CD8-positive, alpha-beta memory T cell (primary cell): ENCODE measurements around the gene PSMC3IP. TPM values are rescaled to one million over a fixed set of nuclear protein-coding genes. Genes with fewer than 3 reads are reported as not detected.
"Not testable (repeated sequence)": the region's sequence is repeated elsewhere in the genome, so short reads cannot be mapped to it uniquely, and the experiment has no call there.

ENCODE experiments used
- CTCF ChIA-PET: fragments of 350-600 bp; sonication (Branson Sonifier 250); formaldehyde crosslinking; loops from one replicate; lab custom pipeline; 2021; ENCODE audit warnings: antibody characterized with exemption; lab: Charles Lee
- POLR2A ChIA-PET: fragments of 350-600 bp; sonication (Branson Sonifier 250); formaldehyde crosslinking; loops from one replicate; lab custom pipeline; 2021; ENCODE audit warnings: antibody characterized with exemption; lab: Charles Lee
- DNase-seq, 5 donors: peaks; one replicate each; pipeline versions ENCODE4 v3.0.0 to v3.0.0-alpha.2; 2020 to 2022; ENCODE audit warnings: mixed read lengths in 1 of 5
- H3K27ac ChIP-seq: one replicate; pipeline ENCODE4 v1.7.0; 2013; ENCODE audit warnings: low read depth, mild to moderate bottlenecking, low read length, moderate library complexity
- H3K27me3 ChIP-seq: 2 replicates; pipeline ENCODE4 v1.7.0; 2013; ENCODE audit warnings: low read length, mild to moderate bottlenecking; ENCODE audit not compliant: insufficient read depth, poor library complexity, severe bottlenecking
- H3K36me3 ChIP-seq: 2 replicates; pipeline ENCODE4 v1.7.0; 2013; ENCODE audit warnings: mild to moderate bottlenecking, low read length, moderate library complexity; ENCODE audit not compliant: insufficient read depth
- H3K4me1 ChIP-seq: 2 replicates; pipeline ENCODE4 v1.7.0; 2013; ENCODE audit warnings: mild to moderate bottlenecking, low read length, moderate library complexity; ENCODE audit not compliant: insufficient read depth
- H3K4me3 ChIP-seq: 2 replicates; pipeline ENCODE4 v1.7.0; 2013; ENCODE audit warnings: mild to moderate bottlenecking, low read length
- H3K9me3 ChIP-seq: 2 replicates; pipeline ENCODE4 v1.7.0; 2013; ENCODE audit warnings: mild to moderate bottlenecking, low read length
- H3K27ac Mint-ChIP-seq, 8 donors: one replicate each; pipeline ENCODE4 v1.8.0; 2020 to 2021; ENCODE audit warnings: mixed read lengths in 8 of 8, mild to moderate bottlenecking in 6 of 8, inconsistent platforms in 3 of 8, moderate library complexity in 3 of 8
- H3K27me3 Mint-ChIP-seq, 2 donors: one replicate each; pipeline ENCODE4 v1.8.0; 2020 to 2021; ENCODE audit warnings: mixed read lengths in 2 of 2, mild to moderate bottlenecking in 1 of 2, moderate library complexity in 1 of 2
- H3K36me3 Mint-ChIP-seq, 3 donors: one replicate each; pipeline ENCODE4 v1.8.0; 2020 to 2021; ENCODE audit warnings: mixed read lengths in 3 of 3, inconsistent platforms in 1 of 3, mild to moderate bottlenecking in 1 of 3
- H3K4me1 Mint-ChIP-seq, 3 donors: one replicate each; pipeline ENCODE4 v1.8.0; 2020 to 2021; ENCODE audit warnings: mixed read lengths in 3 of 3, inconsistent platforms in 1 of 3, mild to moderate bottlenecking in 1 of 3
- H3K4me3 Mint-ChIP-seq, 7 donors: one replicate each; pipeline ENCODE4 v1.8.0; 2020 to 2021; ENCODE audit warnings: mixed read lengths in 7 of 7, mild to moderate bottlenecking in 6 of 7, moderate library complexity in 4 of 7, inconsistent platforms in 2 of 7
- H3K9me3 Mint-ChIP-seq, 5 donors: one replicate each; pipeline ENCODE4 v1.8.0; 2020 to 2022; ENCODE audit warnings: mixed read lengths in 5 of 5, mild to moderate bottlenecking in 3 of 5, moderate library complexity in 2 of 5, inconsistent platforms in 1 of 5
- polyA plus RNA-seq: library from polyadenylated mRNA; unstranded; fragments of 300-500 nt; fragmentation: Illumina TruSeq; gene quantifications from one replicate; pipeline ENCODE4 v1.2.3, GENCODE V29; 2021
- total RNA-seq, 2 experiments: library from RNA; stranded (reverse); gene quantifications; one replicate each; pipeline ENCODE4 v1.2.3, GENCODE V29; 2021

The PSMC3IP gene
- total and polyA plus RNA-seq, 3 experiments from 2014 or later, result 0.83 to 36.2 (median 35.9) TPM

DNA sequence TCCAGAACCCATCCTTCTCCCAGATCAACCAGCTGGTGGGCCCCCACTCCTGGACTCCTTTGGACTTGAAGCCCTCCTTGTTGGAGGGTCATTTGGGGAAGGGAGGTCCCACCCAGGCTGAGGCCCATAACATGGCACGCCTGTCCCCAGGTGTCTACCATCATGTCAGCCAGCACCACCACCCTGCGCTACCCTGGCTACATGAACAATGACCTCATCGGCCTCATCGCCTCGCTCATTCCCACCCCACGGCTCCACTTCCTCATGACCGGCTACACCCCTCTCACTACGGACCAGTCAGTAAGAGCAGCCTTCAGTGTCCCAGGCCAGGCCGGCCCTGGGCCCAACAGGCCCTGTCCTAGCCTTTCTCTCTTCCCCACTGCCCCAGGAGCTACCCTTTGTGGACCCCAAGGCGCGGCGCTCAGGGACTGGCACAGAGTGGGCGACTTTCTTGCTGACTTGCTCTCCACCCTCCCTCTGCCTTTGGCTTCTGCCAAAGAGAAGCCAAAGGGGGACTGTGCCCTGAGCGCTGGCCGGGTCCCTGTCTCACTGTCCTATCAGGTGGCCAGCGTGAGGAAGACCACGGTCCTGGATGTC, 36.3 kb upstream of the PSMC3IP start:
- Histone ChIP-seq H3K4me1 (no peaks in the 10 kb centered on the region), H3K27ac (no peak overlapping the region), H3K36me3 (peaks cover 20% of the 10 kb centered on the region), H3K27me3 (no peaks in the 10 kb centered on the region), H3K4me3 (no peak overlapping the region), H3K9me3 (no peaks in the 10 kb centered on the region)
- Mint-ChIP-seq H3K9me3 (no peaks in the 10 kb centered on the region), H3K27me3 (peaks cover 0 to 3% of the 10 kb centered on the region in 2 donors), H3K4me3 (peak overlapping the region in 1 of 7 donors; percentile 52), H3K27ac (no peak overlapping the region), H3K4me1 (peaks cover 7 to 17% (median 12%) of the 10 kb centered on the region in 3 donors), H3K36me3 (peaks cover 4 to 47% (median 16%) of the 10 kb centered on the region in 3 donors)
- POLR2A ChIA-PET, result no interaction called here
- DNase-seq, result no peak
- CTCF ChIA-PET, result no interaction called here

DNA sequence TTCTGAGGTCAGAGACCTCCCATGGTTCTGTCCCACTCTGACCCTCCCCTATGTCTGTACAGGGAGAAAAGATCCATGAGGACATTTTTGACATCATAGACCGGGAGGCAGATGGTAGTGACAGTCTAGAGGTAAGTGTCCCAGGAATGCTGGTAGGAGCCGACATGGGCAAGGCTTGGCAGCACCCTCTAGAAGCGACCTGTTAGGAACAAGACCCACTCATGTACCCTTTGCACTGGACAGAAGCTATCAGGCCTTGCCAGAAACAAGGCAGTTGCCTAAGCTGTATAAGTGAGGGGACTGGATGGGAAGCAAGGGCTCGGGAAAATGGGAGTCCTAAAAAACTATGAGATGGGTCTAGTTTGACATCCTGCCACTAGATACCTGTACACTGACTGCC, 34.5 kb upstream of the PSMC3IP start:
- no peaks in the 10 kb centered on the region for H3K9me3 ChIP-seq
- no peaks in the 10 kb centered on the region for H3K27me3 ChIP-seq
- DNase-seq, result no peak
- peaks cover 17 to 26% (median 26%) of the 10 kb centered on the region in 3 donors for H3K4me1 Mint-ChIP-seq
- H3K27ac ChIP-seq, result no peak overlapping the region
- H3K27me3 Mint-ChIP-seq, result peaks cover 0 to 3% of the 10 kb centered on the region in 2 donors
- ChIA-PET CTCF (no interaction called here), POLR2A (no interaction called here)
- H3K36me3 Mint-ChIP-seq, result peaks cover 4 to 57% (median 16%) of the 10 kb centered on the region in 3 donors
- H3K9me3 Mint-ChIP-seq, result peaks cover 0 to 1% (median 0%) of the 10 kb centered on the region in 5 donors
- H3K4me3 Mint-ChIP-seq, result peak overlapping the region in 3 of 7 donors; percentile 52 to 60 (median 59)
- no peak overlapping the region for H3K4me3 ChIP-seq
- H3K4me1 ChIP-seq, result peaks cover 13% of the 10 kb centered on the region
- peaks cover 20% of the 10 kb centered on the region for H3K36me3 ChIP-seq
- peak overlapping the region in 3 of 8 donors; percentile 48 to 61 (median 51) for H3K27ac Mint-ChIP-seq

GRCh38 chr17:42609814-42610801, 32.6 kb upstream of the PSMC3IP start:
- H3K4me1 Mint-ChIP-seq, result peaks cover 34 to 46% (median 46%) of the 10 kb centered on the region in 3 donors
- Histone ChIP-seq H3K27ac (peak overlapping the region; percentile 88), H3K4me3 (peak overlapping the region; percentile 93), H3K4me1 (peaks cover 31% of the 10 kb centered on the region), H3K36me3 (peaks cover 14% of the 10 kb centered on the region)
- ChIA-PET POLR2A (interaction anchor here (1.0 to 1.8 kb wide), 6 partner anchors 32 to 751 kb away, joined by 3 to 10 read pairs (median 4); partner anchors contain the start of genes BECN1, NAGLU and PSMC3IP), CTCF (interaction anchor here (0.7 to 3.1 kb wide), 8 partner anchors 24 to 74 kb away, joined by 3 to 23 read pairs (median 6); partner anchors contain the start of gene PSMC3IP)
- H3K27ac Mint-ChIP-seq, result peak overlapping the region; percentile 86 to 100 (median 98)
- not testable (repeated sequence) for H3K27me3 Mint-ChIP-seq, H3K9me3 Mint-ChIP-seq, H3K9me3 ChIP-seq, H3K27me3 ChIP-seq
- DNase-seq, result peak in 1 of 5 donors; percentile 8
- H3K4me3 Mint-ChIP-seq, result peak overlapping the region; percentile 99 to 100 (median 99)
- H3K36me3 Mint-ChIP-seq, result peaks cover 4 to 58% (median 17%) of the 10 kb centered on the region in 3 donors

DNA sequence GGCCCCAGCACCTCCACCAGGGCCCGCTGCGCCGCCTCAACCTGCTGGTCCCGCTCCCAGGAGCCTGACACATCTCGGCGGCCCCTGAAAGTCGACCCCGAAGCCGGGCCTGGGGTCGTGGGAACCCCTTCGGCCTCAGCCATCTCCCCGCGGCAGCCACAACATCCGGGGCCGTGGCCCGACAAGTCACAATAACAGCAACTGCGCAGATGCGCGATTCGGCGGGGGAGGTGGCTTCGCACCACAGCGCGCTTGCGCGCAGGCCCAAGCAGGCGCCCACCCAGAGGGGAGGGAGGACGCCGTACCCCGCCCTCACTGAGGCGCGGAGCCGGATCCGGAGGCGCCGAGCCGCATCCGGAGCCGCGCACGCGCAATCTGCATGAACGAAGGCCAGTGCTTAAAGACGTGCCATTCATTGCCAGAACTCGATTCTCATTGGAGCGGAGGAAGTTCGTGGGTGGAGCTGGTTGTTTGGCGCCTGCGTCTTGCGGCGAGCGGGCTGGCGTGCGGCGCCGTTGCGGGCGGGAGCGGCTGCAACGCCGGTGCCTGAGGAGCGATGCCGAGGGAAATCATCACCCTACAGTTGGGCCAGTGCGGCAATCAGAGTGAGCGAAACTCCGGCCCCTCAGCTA, 31.8 kb upstream of the PSMC3IP start, which contains the start of the genes RETREG3 and TUBG1:
Gene RETREG3, minus strand, starts transcription at position 193 of the 632 bp plus-strand sequence. Its CDS starts 50 bp downstream, at position 143.
Gene TUBG1, plus strand, starts transcription at position 502 of the 632 bp plus-strand sequence. Its CDS starts 55 bp downstream, at position 557.
- H3K4me3 Mint-ChIP-seq, result peak within 1 kb of the TSS; percentile 99 to 100 (median 99)

GRCh38 chr17:42608305-42609181, 31.0 kb upstream of the PSMC3IP start:
- Mint-ChIP-seq H3K27ac (peak overlapping the region; percentile 96 to 100 (median 98)), H3K27me3 (no peaks in the 10 kb centered on the region), H3K9me3 (peaks cover 0 to 1% (median 0%) of the 10 kb centered on the region in 5 donors), H3K36me3 (peaks cover under 1 to 56% (median 10%) of the 10 kb centered on the region in 3 donors), H3K4me3 (peak overlapping the region; percentile 99 to 100 (median 99)), H3K4me1 (peaks cover 47 to 60% (median 60%) of the 10 kb centered on the region in 3 donors)
- H3K36me3 ChIP-seq, result peaks cover 15% of the 10 kb centered on the region
- H3K9me3 ChIP-seq, result no peaks in the 10 kb centered on the region
- POLR2A ChIA-PET, result interaction anchor here (0.5 to 1.8 kb wide), 13 partner anchors 14 to 752 kb away, joined by 3 to 10 read pairs (median 3); partner anchors contain the start of genes BECN1, NAGLU and PSMC3IP
- peak overlapping the region; percentile 80 for H3K27ac ChIP-seq
- peak overlapping the region; percentile 93 for H3K4me3 ChIP-seq
- H3K4me1 ChIP-seq, result peaks cover 43% of the 10 kb centered on the region
- CTCF ChIA-PET, result interaction anchor here (0.7 to 3.1 kb wide), 11 partner anchors 15 to 75 kb away, joined by 3 to 23 read pairs (median 5); partner anchors contain the start of gene PSMC3IP
- H3K27me3 ChIP-seq, result no peaks in the 10 kb centered on the region
- peak in 3 of 5 donors; percentile 17 to 49 (median 46) for DNase-seq

More for the DNA sequence above, 31.8 kb upstream of the PSMC3IP start, which contains the start of the genes RETREG3 and TUBG1:
- ChIA-PET CTCF (interaction anchor here (0.7 to 3.1 kb wide), 12 partner anchors 14 to 75 kb away, joined by 3 to 23 read pairs (median 5); partner anchors contain the start of gene PSMC3IP), POLR2A (interaction anchor here (1.0 to 1.8 kb wide), 6 partner anchors 31 to 752 kb away, joined by 3 to 10 read pairs (median 4); partner anchors contain the start of genes BECN1, NAGLU and PSMC3IP)
- Mint-ChIP-seq H3K27me3 (no peaks in the 10 kb centered on the region), H3K4me1 (peaks cover 42 to 54% (median 54%) of the 10 kb centered on the region in 3 donors), H3K9me3 (peaks cover 0 to 1% (median 0%) of the 10 kb centered on the region in 5 donors), H3K36me3 (peaks cover 4 to 58% (median 13%) of the 10 kb centered on the region in 3 donors), H3K27ac (peak within 1 kb of the TSS; percentile 96 to 100 (median 98))
- Histone ChIP-seq H3K4me1 (peaks cover 39% of the 10 kb centered on the region), H3K27me3 (no peaks in the 10 kb centered on the region), H3K27ac (peak within 1 kb of the TSS; percentile 88), H3K36me3 (peaks cover 15% of the 10 kb centered on the region), H3K4me3 (peak within 1 kb of the TSS; percentile 93), H3K9me3 (no peaks in the 10 kb centered on the region)
- peak; percentile 99 to 100 (median 99) for DNase-seq

DNA sequence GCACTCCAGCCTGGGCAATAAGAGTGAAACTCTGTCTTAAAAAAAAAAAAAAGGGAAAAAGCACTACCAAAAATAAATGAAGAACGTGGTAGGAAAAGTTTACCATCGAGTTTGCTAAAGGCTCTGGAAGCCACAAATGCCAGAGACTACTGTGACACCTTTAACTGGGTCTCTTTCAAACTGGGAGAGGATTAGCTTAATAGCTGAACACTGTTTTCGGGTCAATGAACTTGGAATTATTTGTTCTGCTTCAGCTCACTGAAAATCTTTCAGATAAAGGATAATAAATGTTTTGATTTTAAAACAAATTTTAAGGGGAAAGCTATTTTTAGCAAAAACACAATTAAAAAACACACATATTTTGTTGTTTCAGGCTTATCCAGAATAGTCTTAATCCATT, 30.2 kb upstream of the PSMC3IP start:
- peaks cover 0 to 57% (median 11%) of the 10 kb centered on the region in 3 donors for H3K36me3 Mint-ChIP-seq
- Histone ChIP-seq H3K36me3 (peaks cover 12% of the 10 kb centered on the region), H3K27me3 (no peaks in the 10 kb centered on the region), H3K27ac (peak overlapping the region; percentile 80), H3K9me3 (no peaks in the 10 kb centered on the region), H3K4me1 (peaks cover 43% of the 10 kb centered on the region), H3K4me3 (peak overlapping the region; percentile 93)
- H3K4me1 Mint-ChIP-seq, result peaks cover 54 to 68% (median 68%) of the 10 kb centered on the region in 3 donors
- ChIA-PET CTCF (interaction anchor here (1.2 to 3.1 kb wide), 7 partner anchors 15 to 76 kb away, joined by 5 to 23 read pairs (median 5); partner anchors contain the start of gene PSMC3IP), POLR2A (interaction anchor here (0.5 to 1.3 kb wide), 7 partner anchors 11 to 525 kb away, joined by 3 to 6 read pairs (median 3); no protein-coding TSS in a partner anchor)
- peak overlapping the region; percentile 46 to 100 (median 96) for H3K27ac Mint-ChIP-seq
- DNase-seq, result no peak
- peak overlapping the region; percentile 99 to 100 (median 99) for H3K4me3 Mint-ChIP-seq
- H3K9me3 Mint-ChIP-seq, result peaks cover 0 to 1% (median 0%) of the 10 kb centered on the region in 5 donors
- no peaks in the 10 kb centered on the region for H3K27me3 Mint-ChIP-seq
